Endothelial cell of umbilical vein (primary cell): ENCODE data around the gene RBPJL. TPM values are rescaled to one million over a fixed set of nuclear protein-coding genes. Genes with fewer than 3 reads are reported as not detected.

ENCODE experiments used
- BruUV-seq: library from RNA; stranded (reverse); fragments of 400-500 nt; replicated peaks from 2 replicates; lab custom pipeline; 2021; lab: Mats Ljungman, UMichigan
- CTCF ChIA-PET: fragments of 300-600, 350-600 bp; sonication (Branson Sonifier 250); formaldehyde crosslinking; loops from one replicate; lab custom pipeline; 2021; ENCODE audit warnings: antibody characterized with exemption, inconsistent platforms; lab: Charles Lee
- POLR2A ChIA-PET: fragments of 300-600, 350-600 bp; sonication (Branson Sonifier 250); formaldehyde crosslinking; loops from one replicate; lab custom pipeline; 2021; ENCODE audit warnings: antibody characterized with exemption, inconsistent platforms; lab: Charles Lee
- DNase-seq: peaks from one replicate; pipeline ENCODE4 v3.0.0-alpha.2; 2011; ENCODE audit warnings: low read depth, low spot score
- FAIRE-seq: peaks from 2 replicates; lab custom pipeline; 2011; peaks lifted over from hg19 to GRCh38; lab: Jason Lieb, UNC
- H2AFZ ChIP-seq: 2 replicates; pipeline ENCODE4 v1.6.0; 2012; ENCODE audit warnings: low read depth, low read length, control low read depth, inconsistent platforms
- H3K27ac ChIP-seq: 2 replicates; pipeline ENCODE4 v1.5.1; 2011; ENCODE audit warnings: low read depth, mild to moderate bottlenecking, control low read depth, low read length, moderate library complexity; ENCODE audit not compliant: insufficient read depth
- H3K27me3 ChIP-seq, 2 experiments: 2 replicates each; pipeline versions ENCODE4 v1.6.0 to v1.6.1; 2011; ENCODE audit warnings: low read length in 2 of 2, mixed read lengths in 1 of 2; ENCODE audit not compliant: control insufficient read depth in 2 of 2, insufficient read depth in 2 of 2
- H3K36me3 ChIP-seq, 2 experiments: 2 replicates in 1 of 2; 3 replicates in 1 of 2; pipeline ENCODE4 v1.5.1; 2011; ENCODE audit warnings: low read length in 2 of 2, mild to moderate bottlenecking in 1 of 2, moderate library complexity in 1 of 2; ENCODE audit not compliant: control insufficient read depth in 2 of 2, insufficient read depth in 2 of 2; ENCODE audit errors: extremely low read depth in 1 of 2
- H3K4me1 ChIP-seq: 3 replicates; pipeline ENCODE4 v1.5.1; 2011; ENCODE audit warnings: mild to moderate bottlenecking, low read length; ENCODE audit not compliant: control insufficient read depth, insufficient read depth; ENCODE audit errors: extremely low read depth
- H3K4me2 ChIP-seq: 2 replicates; pipeline ENCODE4 v1.6.1; 2011; ENCODE audit warnings: low read length, control low read depth, mixed read lengths; ENCODE audit not compliant: insufficient read depth
- H3K4me3 ChIP-seq, 3 experiments: fragments of 200-600 bp in 1 of 3; sonication (generic), shearing (Covaris generic) in 1 of 3; replicated peaks in 1 of 3; 2 replicates each; pipeline ENCODE4 v1.5.1; 2011 to 2016; ENCODE audit warnings: control low read depth in 3 of 3, low read length in 3 of 3, mild to moderate bottlenecking in 2 of 3, inconsistent platforms in 1 of 3, low read depth in 1 of 3, moderate library complexity in 1 of 3; ENCODE audit not compliant: insufficient read depth in 1 of 3
- H3K79me2 ChIP-seq: 2 replicates; pipeline ENCODE4 v1.6.0; 2012; ENCODE audit warnings: low read length, inconsistent platforms; ENCODE audit not compliant: control insufficient read depth, insufficient read depth
- H3K9ac ChIP-seq: replicated peaks from 2 replicates; pipeline ENCODE3; 2011; ENCODE audit warnings: low read length, control low read depth; ENCODE audit not compliant: insufficient read depth; ENCODE audit errors: extremely low read depth
- H3K9me1 ChIP-seq: replicated peaks from 3 replicates; pipeline ENCODE4 v1.6.0; 2011; ENCODE audit warnings: mild to moderate bottlenecking, low read length; ENCODE audit not compliant: control insufficient read depth, insufficient read depth; ENCODE audit errors: extremely low read depth
- H3K9me3 ChIP-seq: replicated peaks from 2 replicates; pipeline ENCODE4 v1.5.1; 2012; ENCODE audit warnings: low read length, inconsistent platforms; ENCODE audit not compliant: control insufficient read depth, insufficient read depth
- H4K20me1 ChIP-seq: replicated peaks from 2 replicates; pipeline ENCODE3; 2011; ENCODE audit warnings: mild to moderate bottlenecking, low read length; ENCODE audit not compliant: control insufficient read depth, insufficient read depth; ENCODE audit errors: extremely low read depth
- EZH2 ChIP-seq: IDR thresholded peaks from 2 replicates; pipeline ENCODE4 v1.6.1; 2012; ENCODE audit warnings: borderline replicate concordance, low read depth, mild to moderate bottlenecking, moderate library complexity, low read length, inconsistent platforms; ENCODE audit not compliant: severe bottlenecking
- FOS ChIP-seq: IDR thresholded peaks from 2 replicates; pipeline ENCODE4 v1.6.1; 2011; ENCODE audit warnings: mild to moderate bottlenecking, low read length, moderate library complexity, borderline replicate concordance; ENCODE audit not compliant: insufficient read depth
- GATA2 ChIP-seq: IDR thresholded peaks from 2 replicates; pipeline ENCODE4 v1.7.0; 2011; ENCODE audit warnings: low read depth, mild to moderate bottlenecking, moderate library complexity, mixed read lengths, low read length; ENCODE audit not compliant: insufficient read length, insufficient read depth
- JUN ChIP-seq: IDR thresholded peaks from 2 replicates; pipeline ENCODE4 v1.6.1; 2011; ENCODE audit warnings: borderline replicate concordance, low read depth; ENCODE audit not compliant: insufficient read length, insufficient read depth
- MYC ChIP-seq: IDR thresholded peaks from one replicate; pipeline ENCODE4 v1.6.1; 2011; ENCODE audit warnings: mild to moderate bottlenecking, low read depth, low read length
- POLR2A ChIP-seq: IDR thresholded peaks from 2 replicates; pipeline ENCODE4 v1.6.1; 2012; ENCODE audit warnings: low read depth, mild to moderate bottlenecking, control low read depth, low read length
- POLR2AphosphoS5 ChIP-seq: IDR thresholded peaks from 2 replicates; pipeline ENCODE4 v1.6.1; 2012; ENCODE audit warnings: low read depth, mild to moderate bottlenecking, control low read depth, low read length, moderate library complexity; ENCODE audit not compliant: insufficient read depth
- dilution Hi-C: fragments of 300-500 bp; cut with MboI; formaldehyde crosslinking; loops from one replicate; pipeline ENCODE4 v1.15.0; 2019; ENCODE audit warnings: low sequenced_read_pairs; ENCODE audit not compliant: extremely low pct_ligation_motif_present
- intact Hi-C: fragments of 100-400 bp; cut with micrococcal nuclease; formaldehyde crosslinking; loops from one replicate; pipeline ENCODE4 v1.10.0; 2022
- polyA plus RNA-seq, 4 experiments: library from polyadenylated mRNA; depleted of rRNA in 3 of 4; stranded (reverse) in 3 of 4; unstranded in 1 of 4; fragments of >200 nt; gene quantifications; 2 replicates each; pipeline versions ENCODE4 v1.2.1 to v1.2.3, GENCODE V29; 2011 to 2012; ENCODE audit warnings: missing spikeins in 1 of 4
- total RNA-seq: library from RNA; stranded (reverse); gene quantifications from 2 replicates; pipeline ENCODE4 v1.2.3, GENCODE V29; 2021
- TF ChIP-seq, protein P1 (sequence below): IDR thresholded peaks from 2 replicates; pipeline ENCODE4 v1.6.1; 2011; ENCODE audit not compliant: insufficient read depth, insufficient read length

RBPJL gene
- total and polyA plus RNA-seq, 2 donors (not counting 3 experiments of a cell fraction or from before 2014, with no cell fraction given) = not detected

DNA sequence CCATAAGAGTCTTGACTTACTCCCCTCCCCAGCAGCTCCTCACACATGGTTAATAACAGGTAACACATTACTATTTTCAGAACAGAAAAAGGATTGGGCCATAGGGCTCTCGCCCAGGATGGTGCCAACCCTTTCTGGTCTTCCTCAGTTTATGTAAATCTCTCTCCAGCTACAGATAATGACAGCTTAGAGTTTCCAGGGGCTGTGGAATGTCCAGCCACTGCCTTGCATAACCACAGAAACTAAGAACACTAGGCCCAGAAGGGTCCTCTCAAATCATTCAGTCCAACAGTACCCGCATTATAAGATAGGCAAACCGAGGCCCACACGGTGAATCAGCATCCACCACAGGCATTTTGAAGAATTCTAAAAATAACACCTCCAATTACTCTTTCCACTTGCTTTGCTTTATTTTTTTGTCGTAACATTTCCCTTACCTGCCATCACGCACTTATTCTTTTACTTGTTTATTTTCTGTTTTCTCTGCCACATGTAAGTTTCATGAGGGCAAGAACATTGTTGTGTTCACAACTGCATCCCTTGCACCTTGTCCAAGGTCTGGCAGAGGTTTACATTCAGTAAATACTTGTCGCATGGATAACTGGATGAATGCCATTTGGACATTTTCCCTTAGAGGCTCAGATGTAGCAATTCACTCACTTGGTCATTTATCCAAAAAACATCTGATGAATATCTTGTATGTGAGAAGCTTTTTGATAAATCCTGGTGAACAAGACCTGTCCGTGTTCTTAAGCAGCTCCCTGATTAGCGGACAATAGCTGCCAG is 48.0 kb downstream of the RBPJL start:
- no peak for FAIRE-seq
- ChIA-PET POLR2A (no interaction called here), CTCF (interaction anchor here (1.5 to 1.8 kb wide), 3 partner anchors 8 to 417 kb away, joined by 5 to 7 read pairs (median 5); partner anchors contain the start of gene SYS1)
- H3K27me3 ChIP-seq = no peaks in the 10 kb centered on the region
- H3K9me3 ChIP-seq = no peaks in the 10 kb centered on the region
- H4K20me1 ChIP-seq = no peaks in the 10 kb centered on the region
- no peaks in the 10 kb centered on the region for H3K79me2 ChIP-seq
- no peak overlapping the region for H3K4me3 ChIP-seq
- DNase-seq = no peak
- H3K4me2 ChIP-seq = no peak overlapping the region
- dilution Hi-C loops (no loop called here), intact Hi-C loops (no loop called here)
- no peak overlapping the region for H2AFZ ChIP-seq
- H3K36me3 ChIP-seq = no peaks in the 10 kb centered on the region
- H3K4me1 ChIP-seq = peaks cover 26% of the 10 kb centered on the region
- H3K27ac ChIP-seq = no peak overlapping the region
- no TSS peak for BruUV-seq
- TF ChIP-seq JUN = no peak
- TF ChIP-seq POLR2AphosphoS5 = no peak
- TF ChIP-seq MYC = no peak
- no peak for TF ChIP-seq GATA2
- no peak for TF ChIP-seq FOS
- no peak for TF ChIP-seq EZH2
- TF ChIP-seq, protein P1, sequence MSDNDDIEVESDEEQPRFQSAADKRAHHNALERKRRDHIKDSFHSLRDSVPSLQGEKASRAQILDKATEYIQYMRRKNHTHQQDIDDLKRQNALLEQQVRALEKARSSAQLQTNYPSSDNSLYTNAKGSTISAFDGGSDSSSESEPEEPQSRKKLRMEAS = no peak
- TF ChIP-seq POLR2A = no peak
- H3K9me1 ChIP-seq = no peaks in the 10 kb centered on the region
- H3K9ac ChIP-seq = no peak overlapping the region
